ENCODE data around the gene WEE1. TPM values are rescaled to one million over a fixed set of nuclear protein-coding genes. Genes with fewer than 3 reads are reported as not detected.

The WEE1 gene
- total and polyA plus RNA-seq, 8 donors, result 20.7 to 83.6 (median 65.4) TPM

GRCh38 chr11:9550191-9550628 lies 23.3 kb upstream of the WEE1 start:
- H3K4me3 ChIP-seq, result no peak overlapping the region
- DNase-seq (no peak), ATAC-seq (peak; percentile 82)
- peak overlapping the region in 1 of 2 donors; percentile 1 for H3K27ac ChIP-seq
- H3K4me1 ChIP-seq, result peaks cover 0 to 8% of the 10 kb centered on the region in 2 donors
- H3K36me3 ChIP-seq, result no peaks in the 10 kb centered on the region
- H3K9me3 ChIP-seq, result no peaks in the 10 kb centered on the region
- intact Hi-C loops (cut with DNase I), result no loop called here
- no peaks in the 10 kb centered on the region for H3K27me3 ChIP-seq
- TF ChIP-seq CTCF (IDR thresholded peaks at IDR 0.05), result no peak

- TF ChIP-seq CTCF (IDR thresholded peaks at IDR 0.05), result no peak
- Histone ChIP-seq H3K9me3 (no peaks in the 10 kb centered on the region), H3K4me3 (no peak overlapping the region), H3K4me1 (peaks cover 6 to 9% of the 10 kb centered on the region in 2 donors), H3K36me3 (no peaks in the 10 kb centered on the region), H3K27me3 (no peaks in the 10 kb centered on the region), H3K27ac (no peak overlapping the region)
- ATAC-seq (no peak), DNase-seq (no peak)
- intact Hi-C loops (cut with DNase I), result no loop called here
Measured at GRCh38 chr11:9561279-9561982, 12.0 kb upstream of the WEE1 start.

GRCh38 chr11:9562716-9563115 lies 10.8 kb upstream of the WEE1 start:
- TF ChIP-seq CTCF (IDR thresholded peaks at IDR 0.05), result no peak
- Histone ChIP-seq H3K9me3 (no peaks in the 10 kb centered on the region), H3K36me3 (no peaks in the 10 kb centered on the region), H3K27me3 (no peaks in the 10 kb centered on the region), H3K4me1 (peaks cover 11 to 12% of the 10 kb centered on the region in 2 donors), H3K4me3 (no peak overlapping the region), H3K27ac (no peak overlapping the region)
- ATAC-seq (no peak), DNase-seq (no peak)
- intact Hi-C loops (cut with DNase I), result no loop called here

- Histone ChIP-seq H3K4me1 (peaks cover 11 to 15% of the 10 kb centered on the region in 2 donors), H3K4me3 (no peak overlapping the region), H3K9me3 (no peaks in the 10 kb centered on the region), H3K27ac (no peak overlapping the region), H3K36me3 (no peaks in the 10 kb centered on the region), H3K27me3 (no peaks in the 10 kb centered on the region)
- intact Hi-C loops (cut with DNase I), result no loop called here
- no peak for ATAC-seq
- TF ChIP-seq CTCF (IDR thresholded peaks at IDR 0.05), result no peak
- no peak for DNase-seq
Measured at GRCh38 chr11:9563196-9563730, 10.2 kb upstream of the WEE1 start.

GRCh38 chr11:9565822-9566560 lies 7.5 kb upstream of the WEE1 start:
- Histone ChIP-seq H3K36me3 (no peaks in the 10 kb centered on the region), H3K4me3 (no peak overlapping the region), H3K9me3 (no peaks in the 10 kb centered on the region), H3K27me3 (no peaks in the 10 kb centered on the region), H3K27ac (peak overlapping the region; percentile 50 to 90), H3K4me1 (peaks cover 22 to 24% of the 10 kb centered on the region in 2 donors)
- ATAC-seq (peak; percentile 65), DNase-seq (peak in 1 of 4 donors; percentile 41)
- TF ChIP-seq CTCF (IDR thresholded peaks at IDR 0.05), result no peak
- intact Hi-C loops (cut with DNase I), result no loop called here

Data from left lung (tissue), 10 donors.